A549 (cell line): ENCODE data around the gene MYO7A. TPM values are rescaled to one million over a fixed set of nuclear protein-coding genes. Genes with fewer than 3 reads are reported as not detected.

Experiments
- ATAC-seq, 2 experiments: fragments of 200-7000 bp in 1 of 2; fragments of >200 bp in 1 of 2; cut with Nextera tagmentation in 1 of 2; cut with Tn5 transposase in 1 of 2; 3 replicates each; pipeline versions ENCODE4 v1.8.0 to v1.9.1; 2018 to 2020; ENCODE audit warnings: mild to moderate bottlenecking in 1 of 2, moderate library complexity in 1 of 2
- CTCF ChIA-PET: fragments of 300-600 bp; sonication (Branson Sonifier 250); formaldehyde crosslinking; extraction: SDS; loops from one replicate; lab custom pipeline; 2021; ENCODE audit warnings: antibody characterized with exemption, inconsistent platforms; lab: Yijun Ruan, JAX
- POLR2A ChIA-PET: fragments of 350-600 bp; formaldehyde crosslinking; extraction: SDS; loops from one replicate; lab custom pipeline; 2021; ENCODE audit warnings: antibody characterized with exemption, inconsistent platforms; lab: Yijun Ruan, JAX
- DNase-seq, 2 experiments: peaks; one replicate each; pipeline versions ENCODE4 v3.0.0 to v3.0.0-alpha.2; 2011 to 2016; ENCODE audit warnings: low read depth in 1 of 2, low spot score in 1 of 2
- FAIRE-seq: peaks from 2 replicates; lab custom pipeline; 2011; peaks lifted over from hg19 to GRCh38; lab: Jason Lieb, UNC
- H3K27ac ChIP-seq, 2 experiments: fragments of >200 bp; sonication (Bioruptor Twin); formaldehyde crosslinking; 3 replicates each; pipeline ENCODE4 v1.5.1; 2016 to 2017
- H3K4me1 ChIP-seq: fragments of >200 bp; sonication (Bioruptor Twin); formaldehyde crosslinking; 3 replicates; pipeline ENCODE4 v1.6.1; 2016
- H3K4me2 ChIP-seq: fragments of >200 bp; sonication (Bioruptor Twin); formaldehyde crosslinking; 3 replicates; pipeline ENCODE4 v1.6.1; 2016
- H3K4me3 ChIP-seq: fragments of >200 bp; sonication (Bioruptor Twin); formaldehyde crosslinking; 3 replicates; pipeline ENCODE4 v1.5.1; 2016
- H3K9me3 ChIP-seq: fragments of >200 bp; sonication (Bioruptor Twin); formaldehyde crosslinking; 3 replicates; pipeline ENCODE4 v1.6.1; 2016
- CHD2 ChIP-seq: fragments of 150-350 bp; IDR thresholded peaks from 2 replicates; pipeline ENCODE4 v1.6.1; 2014; ENCODE audit warnings: low read length; ENCODE audit not compliant: partially characterized antibody
- FOSB ChIP-seq: fragments of 250-450 bp; sonication (Bioruptor Pico); IDR thresholded peaks from 2 replicates; pipeline ENCODE4 v1.5.0; 2020; ENCODE audit warnings: mild to moderate bottlenecking, moderate library complexity
- JUNB ChIP-seq: fragments of >200 bp; sonication (Bioruptor Twin); formaldehyde crosslinking; IDR thresholded peaks from 2 replicates; pipeline ENCODE4 v1.6.1; 2016
- KDM5A ChIP-seq: fragments of 200-600 bp; sonication (generic); IDR thresholded peaks from 2 replicates; pipeline ENCODE4 v1.6.1; 2016; ENCODE audit warnings: antibody characterized with exemption, mild to moderate bottlenecking
- MAFK ChIP-seq: fragments of 450-650 bp; IDR thresholded peaks from 2 replicates; pipeline ENCODE4 v1.6.1; 2014; ENCODE audit not compliant: partially characterized antibody
- NFE2L2 ChIP-seq: fragments of 150-350 bp; conservative IDR thresholded peaks from 2 replicates; pipeline ENCODE4 v1.6.1; 2014; ENCODE audit warnings: low read length
- NR3C1 ChIP-seq: fragments of >200 bp; sonication (Bioruptor Twin); formaldehyde crosslinking; IDR thresholded peaks from 3 replicates; pipeline ENCODE4 v1.6.1; 2017
- PHF8 ChIP-seq: fragments of 200-600 bp; sonication (generic); IDR thresholded peaks from 2 replicates; pipeline ENCODE4 v1.6.1; 2016; ENCODE audit warnings: low read depth, mild to moderate bottlenecking, antibody characterized with exemption, moderate library complexity, borderline replicate concordance
- RAD21 ChIP-seq, 2 experiments: fragments of >200 bp in 1 of 2; sonication (Bioruptor Twin) in 1 of 2; formaldehyde crosslinking in 1 of 2; IDR thresholded peaks in 1 of 2; conservative IDR thresholded peaks in 1 of 2; 2 replicates in 1 of 2; 3 replicates in 1 of 2; pipeline ENCODE4 v1.6.1; 2012 to 2018; ENCODE audit warnings: inconsistent platforms in 1 of 2
- RNF2 ChIP-seq: fragments of 200-600 bp; sonication (generic); IDR thresholded peaks from 2 replicates; pipeline ENCODE4 v1.6.1; 2016; ENCODE audit warnings: low read depth, mild to moderate bottlenecking, antibody characterized with exemption, moderate library complexity, borderline replicate concordance
- SMC3 ChIP-seq: fragments of >200 bp; sonication (Bioruptor Twin); formaldehyde crosslinking; IDR thresholded peaks from 3 replicates; pipeline ENCODE4 v1.6.1; 2018; ENCODE audit warnings: inconsistent platforms
- TFCP2L1 ChIP-seq: fragments of 250-450 bp; sonication (Bioruptor Pico); IDR thresholded peaks from 2 replicates; pipeline ENCODE4 v1.5.0; 2021; ENCODE audit warnings: mild to moderate bottlenecking
- ZC3H11A ChIP-seq: fragments of 450-650 bp; IDR thresholded peaks from 2 replicates; pipeline ENCODE4 v1.6.1; 2014; ENCODE audit warnings: antibody characterized with exemption, mild to moderate bottlenecking
- ZFP36 ChIP-seq: fragments of 450-650 bp; IDR thresholded peaks from 2 replicates; pipeline ENCODE4 v1.6.1; 2014; ENCODE audit warnings: borderline replicate concordance; ENCODE audit not compliant: partially characterized antibody
- WGBS: methylation state at CpG from one replicate; pipeline ENCODE4 v1.1.6; 2017; ENCODE audit errors: missing lambda C conversion rate; 5-methylcytosine and 5-hydroxymethylcytosine counted together
- polyA plus RNA-seq, 4 experiments: library from polyadenylated mRNA; depleted of rRNA in 3 of 4; stranded (reverse); fragments of >200 nt; fragmentation: RNase III in 1 of 4; extraction: RNeasy Plus Mini Kit Qiagen cat#74134 plus additional on column Dnase treatment in 1 of 4; gene quantifications; 2 replicates in 3 of 4; 3 replicates in 1 of 4; pipeline ENCODE4 v1.2.3, GENCODE V29; 2011 to 2017
- TF ChIP-seq, protein P1 (sequence below): fragments of >200 bp; sonication (Bioruptor Twin); formaldehyde crosslinking; IDR thresholded peaks from 3 replicates; pipeline ENCODE4 v1.6.1; 2016
- TF ChIP-seq, protein P2 (sequence below): fragments of 200-600 bp; sonication (generic); IDR thresholded peaks from 2 replicates; pipeline ENCODE4 v1.6.1; 2016; ENCODE audit warnings: antibody characterized with exemption, mild to moderate bottlenecking, moderate library complexity
- TF ChIP-seq, protein P3 (sequence below): fragments of 250-450 bp; sonication (Bioruptor Pico); IDR thresholded peaks from 2 replicates; pipeline ENCODE4 v1.5.0; 2021; ENCODE audit warnings: mild to moderate bottlenecking, moderate library complexity, borderline replicate concordance

Gene MYO7A
- polyA plus RNA-seq, 2 of the 4 experiments (the other 2 are of a cell fraction): 1.7 to 2.1 TPM

DNA sequence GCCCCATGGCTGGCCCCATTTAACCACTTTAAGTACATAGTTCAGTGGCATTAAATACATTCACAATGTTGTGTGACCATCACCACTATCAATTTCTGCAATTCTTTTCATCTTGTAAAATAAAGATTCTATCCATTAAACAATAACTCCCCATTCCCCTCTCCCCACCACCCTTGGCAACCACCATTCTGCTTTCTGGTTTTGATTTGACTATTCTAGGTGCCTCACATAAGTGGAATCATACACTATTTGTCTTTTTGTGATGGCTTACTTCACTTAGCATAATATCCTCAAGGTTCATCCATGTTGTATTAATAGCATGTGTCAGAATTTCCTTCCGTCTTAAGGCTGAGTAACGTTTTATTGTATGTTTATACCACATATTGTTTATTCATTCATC, 7.0 kb downstream of the MYO7A start:
- CTCF ChIA-PET: interaction anchor here (1.1 to 2.8 kb wide), 2 partner anchors 8 to 88 kb away, joined by 4 to 32 read pairs; partner anchors contain the start of gene MYO7A
- POLR2A ChIA-PET: no interaction called here
- TF ChIP-seq ZC3H11A (no peak), RNF2 (no peak), JUNB (no peak), CHD2 (no peak), KDM5A (no peak), SMC3 (no peak), FOSB (CRISPR knock-in tag) (no peak), TFCP2L1 (CRISPR knock-in tag) (no peak), NR3C1 (no peak), MAFK (no peak), ZFP36 (no peak), PHF8 (no peak)
- TF ChIP-seq, protein P1, sequence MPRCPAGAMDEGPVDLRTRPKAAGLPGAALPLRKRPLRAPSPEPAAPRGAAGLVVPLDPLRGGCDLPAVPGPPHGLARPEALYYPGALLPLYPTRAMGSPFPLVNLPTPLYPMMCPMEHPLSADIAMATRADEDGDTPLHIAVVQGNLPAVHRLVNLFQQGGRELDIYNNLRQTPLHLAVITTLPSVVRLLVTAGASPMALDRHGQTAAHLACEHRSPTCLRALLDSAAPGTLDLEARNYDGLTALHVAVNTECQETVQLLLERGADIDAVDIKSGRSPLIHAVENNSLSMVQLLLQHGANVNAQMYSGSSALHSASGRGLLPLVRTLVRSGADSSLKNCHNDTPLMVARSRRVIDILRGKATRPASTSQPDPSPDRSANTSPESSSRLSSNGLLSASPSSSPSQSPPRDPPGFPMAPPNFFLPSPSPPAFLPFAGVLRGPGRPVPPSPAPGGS: no peak
- TF ChIP-seq, protein P2, sequence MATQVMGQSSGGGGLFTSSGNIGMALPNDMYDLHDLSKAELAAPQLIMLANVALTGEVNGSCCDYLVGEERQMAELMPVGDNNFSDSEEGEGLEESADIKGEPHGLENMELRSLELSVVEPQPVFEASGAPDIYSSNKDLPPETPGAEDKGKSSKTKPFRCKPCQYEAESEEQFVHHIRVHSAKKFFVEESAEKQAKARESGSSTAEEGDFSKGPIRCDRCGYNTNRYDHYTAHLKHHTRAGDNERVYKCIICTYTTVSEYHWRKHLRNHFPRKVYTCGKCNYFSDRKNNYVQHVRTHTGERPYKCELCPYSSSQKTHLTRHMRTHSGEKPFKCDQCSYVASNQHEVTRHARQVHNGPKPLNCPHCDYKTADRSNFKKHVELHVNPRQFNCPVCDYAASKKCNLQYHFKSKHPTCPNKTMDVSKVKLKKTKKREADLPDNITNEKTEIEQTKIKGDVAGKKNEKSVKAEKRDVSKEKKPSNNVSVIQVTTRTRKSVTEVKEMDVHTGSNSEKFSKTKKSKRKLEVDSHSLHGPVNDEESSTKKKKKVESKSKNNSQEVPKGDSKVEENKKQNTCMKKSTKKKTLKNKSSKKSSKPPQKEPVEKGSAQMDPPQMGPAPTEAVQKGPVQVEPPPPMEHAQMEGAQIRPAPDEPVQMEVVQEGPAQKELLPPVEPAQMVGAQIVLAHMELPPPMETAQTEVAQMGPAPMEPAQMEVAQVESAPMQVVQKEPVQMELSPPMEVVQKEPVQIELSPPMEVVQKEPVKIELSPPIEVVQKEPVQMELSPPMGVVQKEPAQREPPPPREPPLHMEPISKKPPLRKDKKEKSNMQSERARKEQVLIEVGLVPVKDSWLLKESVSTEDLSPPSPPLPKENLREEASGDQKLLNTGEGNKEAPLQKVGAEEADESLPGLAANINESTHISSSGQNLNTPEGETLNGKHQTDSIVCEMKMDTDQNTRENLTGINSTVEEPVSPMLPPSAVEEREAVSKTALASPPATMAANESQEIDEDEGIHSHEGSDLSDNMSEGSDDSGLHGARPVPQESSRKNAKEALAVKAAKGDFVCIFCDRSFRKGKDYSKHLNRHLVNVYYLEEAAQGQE: no peak
- TF ChIP-seq, protein P3, sequence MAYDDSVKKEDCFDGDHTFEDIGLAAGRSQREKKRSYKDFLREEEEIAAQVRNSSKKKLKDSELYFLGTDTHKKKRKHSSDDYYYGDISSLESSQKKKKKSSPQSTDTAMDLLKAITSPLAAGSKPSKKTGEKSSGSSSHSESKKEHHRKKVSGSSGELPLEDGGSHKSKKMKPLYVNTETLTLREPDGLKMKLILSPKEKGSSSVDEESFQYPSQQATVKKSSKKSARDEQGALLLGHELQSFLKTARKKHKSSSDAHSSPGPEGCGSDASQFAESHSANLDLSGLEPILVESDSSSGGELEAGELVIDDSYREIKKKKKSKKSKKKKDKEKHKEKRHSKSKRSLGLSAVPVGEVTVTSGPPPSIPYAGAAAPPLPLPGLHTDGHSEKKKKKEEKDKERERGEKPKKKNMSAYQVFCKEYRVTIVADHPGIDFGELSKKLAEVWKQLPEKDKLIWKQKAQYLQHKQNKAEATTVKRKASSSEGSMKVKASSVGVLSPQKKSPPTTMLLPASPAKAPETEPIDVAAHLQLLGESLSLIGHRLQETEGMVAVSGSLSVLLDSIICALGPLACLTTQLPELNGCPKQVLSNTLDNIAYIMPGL (CRISPR knock-in tag): no peak
- FAIRE-seq (no peak), ATAC-seq (no peak), DNase-seq (no peak)
- H3K9me3 ChIP-seq: no peaks in the 10 kb centered on the region
- no peak overlapping the region for H3K4me3 ChIP-seq
- no peaks in the 10 kb centered on the region for H3K4me1 ChIP-seq
- H3K4me2 ChIP-seq: no peak overlapping the region
- no peak overlapping the region for H3K27ac ChIP-seq
- 0% methylated on average over 1 of the region's 2 CpGs for WGBS

DNA sequence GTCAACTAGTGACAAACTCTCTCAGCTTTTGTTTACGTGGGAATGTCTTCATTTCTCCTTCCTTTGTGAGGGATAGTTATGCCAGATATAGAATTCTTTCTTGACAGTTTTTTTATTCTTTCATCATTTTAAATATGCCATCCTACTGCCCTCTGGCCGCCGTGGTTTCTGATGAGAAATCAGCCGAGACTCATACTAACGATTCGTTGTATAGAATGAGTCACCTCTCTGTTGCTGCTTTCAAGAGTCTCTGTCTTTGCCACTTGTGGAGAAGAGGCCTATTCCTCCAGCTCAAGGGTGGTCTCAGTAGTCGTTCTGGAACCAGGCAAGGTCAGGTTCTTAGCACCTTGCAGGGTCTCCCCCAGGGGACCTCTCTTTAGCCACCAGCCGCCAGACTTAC, 8.0 kb downstream of the MYO7A start:
- no peak for FAIRE-seq
- ChIA-PET POLR2A (no interaction called here), CTCF (interaction anchor here (0.8 to 2.8 kb wide), 8 partner anchors 9 to 413 kb away, joined by 3 to 32 read pairs (median 3); partner anchors contain the start of gene MYO7A)
- Histone ChIP-seq H3K4me1 (no peaks in the 10 kb centered on the region), H3K9me3 (no peaks in the 10 kb centered on the region), H3K27ac (no peak overlapping the region), H3K4me2 (no peak overlapping the region), H3K4me3 (no peak overlapping the region)
- 34% methylated on average over 8 of the region's 8 CpGs for WGBS
- no peak for DNase-seq
- no peak for ATAC-seq
- TF ChIP-seq RAD21 (conservative IDR thresholded peaks at IDR 0.05 in 1 of 2, IDR thresholded peaks at IDR 0.05 in 1 of 2): no peak
- no peak for TF ChIP-seq NFE2L2
